A549 (cell line): Measurements from ENCODE around the gene NIPAL3. TPM values are rescaled to one million over a fixed set of nuclear protein-coding genes. Genes with fewer than 3 reads are reported as not detected.

Experiments used
- ATAC-seq, 2 experiments: fragments of 200-7000 bp in 1 of 2; fragments of >200 bp in 1 of 2; cut with Nextera tagmentation in 1 of 2; cut with Tn5 transposase in 1 of 2; 3 replicates each; pipeline versions ENCODE4 v1.8.0 to v1.9.1; 2018 to 2020; ENCODE audit warnings: mild to moderate bottlenecking in 1 of 2, moderate library complexity in 1 of 2
- CTCF ChIA-PET: fragments of 300-600 bp; sonication (Branson Sonifier 250); formaldehyde crosslinking; extraction: SDS; loops from one replicate; lab custom pipeline; 2021; ENCODE audit warnings: antibody characterized with exemption, inconsistent platforms; lab: Yijun Ruan, JAX
- POLR2A ChIA-PET: fragments of 350-600 bp; formaldehyde crosslinking; extraction: SDS; loops from one replicate; lab custom pipeline; 2021; ENCODE audit warnings: antibody characterized with exemption, inconsistent platforms; lab: Yijun Ruan, JAX
- DNase-seq, 2 experiments: peaks; one replicate each; pipeline versions ENCODE4 v3.0.0 to v3.0.0-alpha.2; 2011 to 2016; ENCODE audit warnings: low read depth in 1 of 2, low spot score in 1 of 2
- FAIRE-seq: peaks from 2 replicates; lab custom pipeline; 2011; peaks lifted over from hg19 to GRCh38; lab: Jason Lieb, UNC
- H3K27ac ChIP-seq, 2 experiments: fragments of >200 bp; sonication (Bioruptor Twin); formaldehyde crosslinking; 3 replicates each; pipeline ENCODE4 v1.5.1; 2016 to 2017
- H3K4me1 ChIP-seq: fragments of >200 bp; sonication (Bioruptor Twin); formaldehyde crosslinking; 3 replicates; pipeline ENCODE4 v1.6.1; 2016
- H3K4me2 ChIP-seq: fragments of >200 bp; sonication (Bioruptor Twin); formaldehyde crosslinking; 3 replicates; pipeline ENCODE4 v1.6.1; 2016
- H3K4me3 ChIP-seq: fragments of >200 bp; sonication (Bioruptor Twin); formaldehyde crosslinking; 3 replicates; pipeline ENCODE4 v1.5.1; 2016
- H3K9me3 ChIP-seq: fragments of >200 bp; sonication (Bioruptor Twin); formaldehyde crosslinking; 3 replicates; pipeline ENCODE4 v1.6.1; 2016
- CBX2 ChIP-seq: fragments of 200-600 bp; sonication (generic); IDR thresholded peaks from 2 replicates; pipeline ENCODE4 v1.6.1; 2016; ENCODE audit warnings: low read depth, mild to moderate bottlenecking, borderline replicate concordance
- CEBPB ChIP-seq, 2 experiments: fragments of >200 bp in 1 of 2; sonication (Bioruptor Twin) in 1 of 2; formaldehyde crosslinking in 1 of 2; IDR thresholded peaks; 2 replicates each; pipeline ENCODE4 v1.6.1; 2012 to 2016
- CTCF ChIP-seq: fragments of >200 bp; sonication (Bioruptor Twin); formaldehyde crosslinking; IDR thresholded peaks from 3 replicates; pipeline ENCODE4 v1.5.1; 2016
- EHMT2 ChIP-seq: fragments of 200-600 bp; sonication (generic); IDR thresholded peaks from 2 replicates; pipeline ENCODE4 v1.6.1; 2016; ENCODE audit warnings: antibody characterized with exemption, low read depth, mild to moderate bottlenecking, moderate library complexity
- ELK1 ChIP-seq: fragments of 150-350 bp; IDR thresholded peaks from 2 replicates; pipeline ENCODE4 v1.6.1; 2014; ENCODE audit warnings: low read depth, mild to moderate bottlenecking, low read length
- EP300 ChIP-seq, 2 experiments: fragments of >200 bp; sonication (Bioruptor Twin); formaldehyde crosslinking; IDR thresholded peaks; 2 replicates in 1 of 2; 3 replicates in 1 of 2; pipeline ENCODE4 v1.6.1; 2016 to 2017
- FOSB ChIP-seq: fragments of 250-450 bp; sonication (Bioruptor Pico); IDR thresholded peaks from 2 replicates; pipeline ENCODE4 v1.5.0; 2020; ENCODE audit warnings: mild to moderate bottlenecking, moderate library complexity
- FOSL2 ChIP-seq, 2 experiments: fragments of 450-650 bp in 1 of 2; fragments of >200 bp in 1 of 2; sonication (Bioruptor Twin) in 1 of 2; formaldehyde crosslinking; IDR thresholded peaks; 2 replicates each; pipeline versions ENCODE4 v1.5.0 to v1.6.1; 2016 to 2020; ENCODE audit warnings: mild to moderate bottlenecking in 1 of 2, moderate library complexity in 1 of 2
- HDAC2 ChIP-seq: fragments of 200-600 bp; sonication (generic); IDR thresholded peaks from 2 replicates; pipeline ENCODE4 v1.6.1; 2016
- HEYL ChIP-seq: fragments of 250-450 bp; sonication (Bioruptor Pico); IDR thresholded peaks from 2 replicates; pipeline ENCODE4 v1.8.0; 2021; ENCODE audit warnings: mild to moderate bottlenecking, moderate library complexity
- HOXA7 ChIP-seq: fragments of 250-450 bp; sonication (Bioruptor Pico); IDR thresholded peaks from 2 replicates; pipeline ENCODE4 v1.5.0; 2020; ENCODE audit warnings: mild to moderate bottlenecking, moderate library complexity
- HOXB13 ChIP-seq: fragments of 250-450 bp; sonication (Bioruptor Pico); IDR thresholded peaks from 2 replicates; pipeline ENCODE4 v1.5.0; 2020; ENCODE audit warnings: low read depth, mild to moderate bottlenecking, moderate library complexity
- JUNB ChIP-seq: fragments of >200 bp; sonication (Bioruptor Twin); formaldehyde crosslinking; IDR thresholded peaks from 2 replicates; pipeline ENCODE4 v1.6.1; 2016
- KDM1A ChIP-seq: fragments of 200-600 bp; sonication (generic); IDR thresholded peaks from 2 replicates; pipeline ENCODE4 v1.6.1; 2016; ENCODE audit warnings: low read depth, mild to moderate bottlenecking
- NFE2L2 ChIP-seq: fragments of 150-350 bp; conservative IDR thresholded peaks from 2 replicates; pipeline ENCODE4 v1.6.1; 2014; ENCODE audit warnings: low read length
- NPAS2 ChIP-seq: fragments of 250-450 bp; sonication (Bioruptor Pico); IDR thresholded peaks from 2 replicates; pipeline ENCODE4 v1.8.0; 2022; ENCODE audit warnings: mild to moderate bottlenecking, moderate library complexity, borderline replicate concordance
- NR3C1 ChIP-seq: fragments of >200 bp; sonication (Bioruptor Twin); formaldehyde crosslinking; IDR thresholded peaks from 3 replicates; pipeline ENCODE4 v1.6.1; 2017
- PBX3 ChIP-seq: IDR thresholded peaks from 2 replicates; pipeline ENCODE4 v1.6.1; 2012
- POLR2A ChIP-seq: IDR thresholded peaks from 2 replicates; pipeline ENCODE4 v1.6.1; 2012; ENCODE audit warnings: mild to moderate bottlenecking, low read length
- POLR2AphosphoS2 ChIP-seq: conservative IDR thresholded peaks from 2 replicates; pipeline ENCODE4 v1.6.1; 2012; ENCODE audit warnings: low read length, improper control_type of control experiment, inconsistent platforms
- RARB ChIP-seq: fragments of 250-450 bp; sonication (Bioruptor Pico); IDR thresholded peaks from 2 replicates; pipeline ENCODE4 v1.8.0; 2021; ENCODE audit warnings: mild to moderate bottlenecking, moderate library complexity
- RCOR1 ChIP-seq: fragments of 150-350 bp; IDR thresholded peaks from 2 replicates; pipeline ENCODE4 v1.6.1; 2014; ENCODE audit warnings: antibody characterized with exemption, low read length, low read depth
- RFX5 ChIP-seq: fragments of 450-650 bp; IDR thresholded peaks from 2 replicates; pipeline ENCODE4 v1.7.1; 2014; ENCODE audit warnings: antibody characterized with exemption, mild to moderate bottlenecking, moderate library complexity
- ZC3H11A ChIP-seq: fragments of 450-650 bp; IDR thresholded peaks from 2 replicates; pipeline ENCODE4 v1.6.1; 2014; ENCODE audit warnings: antibody characterized with exemption, mild to moderate bottlenecking
- ZFP36 ChIP-seq: fragments of 450-650 bp; IDR thresholded peaks from 2 replicates; pipeline ENCODE4 v1.6.1; 2014; ENCODE audit warnings: borderline replicate concordance; ENCODE audit not compliant: partially characterized antibody
- ZNF302 ChIP-seq: fragments of 250-450 bp; sonication (Bioruptor Pico); IDR thresholded peaks from 2 replicates; pipeline ENCODE4 v1.9.0; 2021; ENCODE audit warnings: inconsistent platforms, mild to moderate bottlenecking, moderate library complexity
- WGBS: methylation state at CpG from one replicate; pipeline ENCODE4 v1.1.6; 2017; ENCODE audit errors: missing lambda C conversion rate; 5-methylcytosine and 5-hydroxymethylcytosine counted together
- polyA plus RNA-seq, 4 experiments: library from polyadenylated mRNA; depleted of rRNA in 3 of 4; stranded (reverse); fragments of >200 nt; fragmentation: RNase III in 1 of 4; extraction: RNeasy Plus Mini Kit Qiagen cat#74134 plus additional on column Dnase treatment in 1 of 4; gene quantifications; 2 replicates in 3 of 4; 3 replicates in 1 of 4; pipeline ENCODE4 v1.2.3, GENCODE V29; 2011 to 2017
- TF ChIP-seq, protein P1 (sequence below): fragments of 450-650 bp; IDR thresholded peaks from 2 replicates; pipeline ENCODE4 v1.6.1; 2014; ENCODE audit warnings: antibody characterized with exemption
- TF ChIP-seq, protein P2 (sequence below): fragments of 250-450 bp; sonication (Bioruptor Pico); IDR thresholded peaks from 2 replicates; pipeline ENCODE4 v1.5.0; 2021; ENCODE audit warnings: mild to moderate bottlenecking, moderate library complexity, borderline replicate concordance
- TF ChIP-seq, protein P3 (sequence below): fragments of 250-450 bp; sonication (Bioruptor Pico); IDR thresholded peaks from 2 replicates; pipeline ENCODE4 v1.5.0; 2020; ENCODE audit warnings: low read depth, mild to moderate bottlenecking, moderate library complexity

Gene NIPAL3
- polyA plus RNA-seq, 2 of the 4 experiments (the other 2 are of a cell fraction) = 5.1 to 10.4 TPM

DNA sequence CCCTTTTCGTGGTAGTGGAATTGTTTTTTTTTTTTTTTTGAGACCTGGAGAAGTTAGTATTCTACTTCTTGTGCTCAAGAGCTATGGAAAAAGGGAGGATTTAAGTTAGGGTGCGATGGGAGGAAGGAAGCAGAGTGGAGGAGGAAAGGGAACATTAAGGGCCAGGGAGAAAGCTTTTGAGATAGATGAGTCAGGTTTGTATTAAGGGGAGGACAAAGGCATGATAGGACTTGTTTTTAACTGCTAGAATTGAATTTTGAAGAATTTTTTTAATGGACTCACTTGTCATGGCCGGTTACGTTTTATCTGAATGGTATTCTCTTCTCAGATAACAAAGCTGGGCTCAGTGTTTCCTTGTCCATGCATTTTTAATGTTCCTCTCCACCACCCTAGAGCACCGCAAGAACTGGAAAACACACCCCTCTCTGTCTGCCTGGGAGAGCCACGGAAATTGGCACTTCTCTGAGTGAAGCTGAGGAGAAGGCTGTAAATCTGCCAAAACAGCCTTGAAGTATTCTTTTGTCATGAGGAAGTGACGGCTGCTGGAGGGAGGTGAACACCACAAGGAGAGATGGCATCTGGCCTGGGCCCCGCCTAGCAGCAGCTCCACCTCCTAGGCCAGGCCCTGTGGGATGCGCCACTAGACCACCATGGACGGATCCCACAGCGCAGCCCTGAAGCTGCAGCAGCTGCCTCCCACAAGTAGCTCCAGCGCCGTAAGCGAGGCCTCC, 3.5 kb downstream of the NIPAL3 start:
- WGBS = 84% methylated on average over 12 of the region's 14 CpGs
- Histone ChIP-seq H3K27ac (no peak overlapping the region; a peak in 1 of 6 replicates), H3K4me1 (peaks cover 25% of the 10 kb centered on the region), H3K9me3 (no peaks in the 10 kb centered on the region), H3K4me3 (no peak overlapping the region), H3K4me2 (no peak overlapping the region)
- peak in 1 of 2 experiments; percentile 16 for DNase-seq
- POLR2A ChIA-PET = no interaction called here
- ATAC-seq = no peak
- CTCF ChIA-PET = interaction anchor here (0.6 to 3.8 kb wide), 3 partner anchors 28 to 215 kb away, joined by 3 to 12 read pairs (median 3); no protein-coding TSS in a partner anchor
- TF ChIP-seq ZFP36 = no peak
- no peak for TF ChIP-seq HEYL (CRISPR knock-in tag)
- TF ChIP-seq NFE2L2 = no peak
- no peak for TF ChIP-seq ZC3H11A
- TF ChIP-seq, protein P1, sequence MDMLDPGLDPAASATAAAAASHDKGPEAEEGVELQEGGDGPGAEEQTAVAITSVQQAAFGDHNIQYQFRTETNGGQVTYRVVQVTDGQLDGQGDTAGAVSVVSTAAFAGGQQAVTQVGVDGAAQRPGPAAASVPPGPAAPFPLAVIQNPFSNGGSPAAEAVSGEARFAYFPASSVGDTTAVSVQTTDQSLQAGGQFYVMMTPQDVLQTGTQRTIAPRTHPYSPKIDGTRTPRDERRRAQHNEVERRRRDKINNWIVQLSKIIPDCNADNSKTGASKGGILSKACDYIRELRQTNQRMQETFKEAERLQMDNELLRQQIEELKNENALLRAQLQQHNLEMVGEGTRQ = no peak
- no peak for TF ChIP-seq RCOR1
- no peak for TF ChIP-seq EHMT2
- TF ChIP-seq FOSL2 (IDR thresholded peaks at IDR 0.05) = no peak
- TF ChIP-seq FOSL2 (CRISPR knock-in tag; IDR thresholded peaks at IDR 0.05) = no peak
- TF ChIP-seq NR3C1 = no peak
- no peak for TF ChIP-seq HOXB13
- no peak for TF ChIP-seq CTCF
- no peak for TF ChIP-seq RFX5
- no peak for TF ChIP-seq PBX3
- TF ChIP-seq KDM1A = no peak
- TF ChIP-seq FOSB = no peak
- no peak for TF ChIP-seq HDAC2
- TF ChIP-seq NPAS2 (CRISPR knock-in tag) = no peak
- FAIRE-seq = no peak

DNA sequence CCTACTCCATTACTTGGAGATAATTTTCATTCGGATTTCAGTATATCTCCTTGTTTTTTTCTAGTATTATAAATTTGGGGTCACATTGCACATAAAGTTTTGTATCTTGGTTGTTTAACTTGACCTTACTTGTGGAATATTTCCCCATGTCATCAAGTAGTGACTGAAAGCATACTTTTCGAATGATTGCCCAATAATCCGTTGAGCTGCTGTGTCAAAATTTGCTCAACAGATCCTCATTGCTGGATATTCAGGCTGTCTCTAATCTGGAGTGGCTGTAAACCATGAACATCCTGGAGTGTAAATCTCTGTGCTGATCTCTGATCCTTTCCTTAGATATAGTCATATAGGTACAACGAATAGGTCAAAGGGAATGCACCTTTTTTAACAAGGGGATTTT, 4.9 kb downstream of the NIPAL3 start:
- no peak overlapping the region for H3K27ac ChIP-seq
- CTCF ChIA-PET = no interaction called here
- TF ChIP-seq, protein P2, sequence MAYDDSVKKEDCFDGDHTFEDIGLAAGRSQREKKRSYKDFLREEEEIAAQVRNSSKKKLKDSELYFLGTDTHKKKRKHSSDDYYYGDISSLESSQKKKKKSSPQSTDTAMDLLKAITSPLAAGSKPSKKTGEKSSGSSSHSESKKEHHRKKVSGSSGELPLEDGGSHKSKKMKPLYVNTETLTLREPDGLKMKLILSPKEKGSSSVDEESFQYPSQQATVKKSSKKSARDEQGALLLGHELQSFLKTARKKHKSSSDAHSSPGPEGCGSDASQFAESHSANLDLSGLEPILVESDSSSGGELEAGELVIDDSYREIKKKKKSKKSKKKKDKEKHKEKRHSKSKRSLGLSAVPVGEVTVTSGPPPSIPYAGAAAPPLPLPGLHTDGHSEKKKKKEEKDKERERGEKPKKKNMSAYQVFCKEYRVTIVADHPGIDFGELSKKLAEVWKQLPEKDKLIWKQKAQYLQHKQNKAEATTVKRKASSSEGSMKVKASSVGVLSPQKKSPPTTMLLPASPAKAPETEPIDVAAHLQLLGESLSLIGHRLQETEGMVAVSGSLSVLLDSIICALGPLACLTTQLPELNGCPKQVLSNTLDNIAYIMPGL (CRISPR knock-in tag) = no peak
- TF ChIP-seq EP300 (IDR thresholded peaks at IDR 0.05) = no peak
- TF ChIP-seq ELK1 = no peak
- TF ChIP-seq CTCF = no peak
- TF ChIP-seq RARB (CRISPR knock-in tag) = no peak
- no peak for TF ChIP-seq CEBPB (IDR thresholded peaks at IDR 0.05)
- no peak for TF ChIP-seq POLR2AphosphoS2
- TF ChIP-seq JUNB = no peak
- TF ChIP-seq CBX2 = no peak
- TF ChIP-seq HOXA7 = no peak
- TF ChIP-seq, protein P3, sequence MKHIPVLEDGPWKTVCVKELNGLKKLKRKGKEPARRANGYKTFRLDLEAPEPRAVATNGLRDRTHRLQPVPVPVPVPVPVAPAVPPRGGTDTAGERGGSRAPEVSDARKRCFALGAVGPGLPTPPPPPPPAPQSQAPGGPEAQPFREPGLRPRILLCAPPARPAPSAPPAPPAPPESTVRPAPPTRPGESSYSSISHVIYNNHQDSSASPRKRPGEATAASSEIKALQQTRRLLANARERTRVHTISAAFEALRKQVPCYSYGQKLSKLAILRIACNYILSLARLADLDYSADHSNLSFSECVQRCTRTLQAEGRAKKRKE (CRISPR knock-in tag) = no peak
- TF ChIP-seq ZNF302 (CRISPR knock-in tag) = no peak
- TF ChIP-seq POLR2A = no peak

More for the DNA sequence above, 4.9 kb downstream of the NIPAL3 start:
- FAIRE-seq = no peak
- no peaks in the 10 kb centered on the region for H3K9me3 ChIP-seq
- H3K4me3 ChIP-seq = no peak overlapping the region
- 84% methylated on average over 4 of the region's 4 CpGs for WGBS
- POLR2A ChIA-PET = no interaction called here
- ATAC-seq = no peak
- H3K4me1 ChIP-seq = peaks cover 17% of the 10 kb centered on the region
- no peak for DNase-seq
- H3K4me2 ChIP-seq = no peak overlapping the region
